ENCODE data around the gene NKX2-2.

- no peak for TF ChIP-seq CTCF (IDR thresholded peaks at IDR 0.05)
- no peak for TF ChIP-seq POLR2A (IDR thresholded peaks at IDR 0.05)
Measured at GRCh38 chr20:21554985-21555384, 41.1 kb upstream of the NKX2-2 start.
